LNCaP clone FGC (cell line): ENCODE results near the gene SNX20.

Experiments used
- DNase-seq: peaks from one replicate; pipeline ENCODE4 v3.0.0-alpha.2; 2011; ENCODE audit warnings: low read depth
- H3K4me3 ChIP-seq: 2 replicates; pipeline ENCODE4 v1.5.1; 2011; ENCODE audit warnings: mild to moderate bottlenecking, low read depth, low read length, control low read depth
- TF ChIP-seq, protein P1 (sequence below): IDR thresholded peaks from 2 replicates; pipeline ENCODE4 v1.5.1; 2012; ENCODE audit warnings: mild to moderate bottlenecking; ENCODE audit not compliant: control insufficient read depth, insufficient read depth; ENCODE audit errors: extremely low read depth

The SNX20 gene

DNA sequence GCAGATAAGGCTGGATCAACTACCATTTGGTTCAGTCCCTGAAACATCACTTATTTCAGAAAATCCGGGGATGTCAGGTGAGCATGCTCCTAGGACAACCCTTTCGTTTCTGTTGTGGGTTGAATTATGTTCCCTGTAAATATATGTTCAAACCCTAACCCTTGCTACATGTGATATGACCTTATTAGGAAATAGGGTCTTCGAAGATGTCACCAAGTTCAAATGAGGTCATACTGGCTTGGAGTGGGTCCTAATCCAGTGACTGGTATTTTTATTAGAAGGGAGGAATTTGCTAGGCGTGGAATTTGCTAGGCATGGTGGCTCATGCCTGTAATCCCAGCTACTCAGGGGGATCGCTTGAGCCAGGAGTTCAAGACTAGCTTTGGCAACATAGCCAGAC is 21.3 kb downstream of the SNX20 start:
- TF ChIP-seq, protein P1, sequence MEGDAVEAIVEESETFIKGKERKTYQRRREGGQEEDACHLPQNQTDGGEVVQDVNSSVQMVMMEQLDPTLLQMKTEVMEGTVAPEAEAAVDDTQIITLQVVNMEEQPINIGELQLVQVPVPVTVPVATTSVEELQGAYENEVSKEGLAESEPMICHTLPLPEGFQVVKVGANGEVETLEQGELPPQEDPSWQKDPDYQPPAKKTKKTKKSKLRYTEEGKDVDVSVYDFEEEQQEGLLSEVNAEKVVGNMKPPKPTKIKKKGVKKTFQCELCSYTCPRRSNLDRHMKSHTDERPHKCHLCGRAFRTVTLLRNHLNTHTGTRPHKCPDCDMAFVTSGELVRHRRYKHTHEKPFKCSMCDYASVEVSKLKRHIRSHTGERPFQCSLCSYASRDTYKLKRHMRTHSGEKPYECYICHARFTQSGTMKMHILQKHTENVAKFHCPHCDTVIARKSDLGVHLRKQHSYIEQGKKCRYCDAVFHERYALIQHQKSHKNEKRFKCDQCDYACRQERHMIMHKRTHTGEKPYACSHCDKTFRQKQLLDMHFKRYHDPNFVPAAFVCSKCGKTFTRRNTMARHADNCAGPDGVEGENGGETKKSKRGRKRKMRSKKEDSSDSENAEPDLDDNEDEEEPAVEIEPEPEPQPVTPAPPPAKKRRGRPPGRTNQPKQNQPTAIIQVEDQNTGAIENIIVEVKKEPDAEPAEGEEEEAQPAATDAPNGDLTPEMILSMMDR = no peak
- no peak overlapping the region for H3K4me3 ChIP-seq
- DNase-seq = no peak

- TF ChIP-seq, protein P1 = no peak
- no peak for DNase-seq
- no peak overlapping the region for H3K4me3 ChIP-seq
These were observed 23.9 kb downstream of the SNX20 start for GRCh38 chr16:50657241-50657640.

- TF ChIP-seq, protein P1 = no peak
- no peak overlapping the region for H3K4me3 ChIP-seq
- no peak for DNase-seq
These were observed 25.5 kb downstream of the SNX20 start for GRCh38 chr16:50655558-50656055.

- DNase-seq = no peak
- TF ChIP-seq, protein P1 = no peak
- no peak overlapping the region for H3K4me3 ChIP-seq
These were observed 27.2 kb downstream of the SNX20 start for GRCh38 chr16:50653633-50654519.

DNA sequence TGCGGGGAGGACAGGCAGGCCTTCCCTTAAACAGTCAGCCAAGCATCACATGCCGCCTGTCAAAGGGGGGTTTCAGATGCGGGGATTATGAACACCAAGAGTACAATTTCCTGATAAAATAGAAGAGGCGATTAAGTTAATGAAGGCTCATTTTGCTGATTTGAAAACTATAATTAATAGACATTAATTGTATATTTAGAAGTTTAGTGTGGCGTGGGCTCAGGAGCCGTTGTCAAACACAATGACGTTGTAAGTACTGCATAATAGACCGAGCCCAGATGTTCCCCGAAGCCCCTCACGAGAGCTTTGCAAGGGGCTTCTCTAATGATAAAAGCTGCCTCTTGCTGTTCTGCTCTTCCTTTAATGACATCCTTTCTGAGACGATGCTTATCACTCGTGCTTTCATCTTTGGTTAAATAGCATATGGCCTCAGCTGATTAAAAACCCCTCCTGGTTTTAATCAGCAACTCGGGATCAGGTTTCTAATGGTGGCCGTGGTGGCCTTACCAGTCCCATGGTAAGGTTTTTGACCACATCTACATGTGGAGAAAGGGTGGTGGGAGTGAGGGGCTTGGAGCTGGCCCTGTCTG is 28.2 kb downstream of the SNX20 start:
- DNase-seq = no peak
- TF ChIP-seq, protein P1 = no peak
- H3K4me3 ChIP-seq = no peak overlapping the region

- TF ChIP-seq, protein P1 = no peak
- H3K4me3 ChIP-seq = no peak overlapping the region
- no peak for DNase-seq
These were observed 29.2 kb downstream of the SNX20 start for GRCh38 chr16:50651835-50652438.
